B cell (primary cell): ENCODE results near the gene EHBP1. TPM values are rescaled to one million over a fixed set of nuclear protein-coding genes. Genes with fewer than 3 reads are reported as not detected.

ENCODE experiments used
- ATAC-seq: fragments of 200-7000 bp; cut with Tn5 transposase; one replicate; pipeline ENCODE4 v1.10.0; 2021; ENCODE audit warnings: low read depth, mild to moderate bottlenecking, moderate number of reproducible peaks, moderate library complexity
- CTCF ChIA-PET: fragments of 350-600 bp; sonication (Branson Sonifier 250); formaldehyde crosslinking; loops from one replicate; lab custom pipeline; 2021; ENCODE audit warnings: antibody characterized with exemption, inconsistent platforms; lab: Charles Lee
- POLR2A ChIA-PET: fragments of 350-600 bp; sonication (Branson Sonifier 250); formaldehyde crosslinking; loops from one replicate; lab custom pipeline; 2021; ENCODE audit warnings: antibody characterized with exemption; lab: Charles Lee
- DNase-seq: peaks from one replicate; pipeline ENCODE4 v3.0.0; 2013
- H2AFZ ChIP-seq: 2 replicates; pipeline ENCODE4 v1.6.1; 2012; ENCODE audit warnings: mild to moderate bottlenecking, low read depth, low read length; ENCODE audit not compliant: insufficient read depth, poor library complexity, severe bottlenecking
- H3K27ac ChIP-seq, 2 donors: 1 replicate in 1 of 2; 2 replicates in 1 of 2; pipeline ENCODE4 v1.5.1; 2012 to 2013; ENCODE audit warnings: low read length in 2 of 2, mild to moderate bottlenecking in 2 of 2, moderate library complexity in 1 of 2
- H3K27me3 ChIP-seq, 4 experiments: fragments of 200-600 bp in 1 of 4; sonication (generic) in 1 of 4; replicated peaks in 1 of 4; 1 replicate in 2 of 4; 2 replicates in 2 of 4; pipeline versions ENCODE4 v1.6.1 to v1.7.0; 2013 to 2016; ENCODE audit warnings: low read length in 3 of 4, mild to moderate bottlenecking in 2 of 4, mixed read lengths in 1 of 4, moderate library complexity in 1 of 4; ENCODE audit not compliant: insufficient read depth in 4 of 4, control insufficient read depth in 3 of 4; ENCODE audit errors: control extremely low read depth in 1 of 4
- H3K36me3 ChIP-seq, 2 experiments: replicated peaks in 1 of 2; 1 replicate in 1 of 2; 2 replicates in 1 of 2; pipeline versions ENCODE4 v1.6.1 to v1.7.1; 2013; ENCODE audit warnings: low read length in 1 of 2; ENCODE audit not compliant: insufficient read depth in 2 of 2, control insufficient read depth in 1 of 2; ENCODE audit errors: control extremely low read depth in 1 of 2, extremely low read depth in 1 of 2
- H3K4me1 ChIP-seq, 2 donors: fragments of 200-600 bp in 1 of 2; sonication (generic) in 1 of 2; 1 replicate in 1 of 2; 2 replicates in 1 of 2; pipeline versions ENCODE4 v1.5.1 to v1.6.1; 2013 to 2017; ENCODE audit warnings: low read length in 2 of 2; ENCODE audit not compliant: control insufficient read depth in 2 of 2, insufficient read depth in 2 of 2
- H3K4me2 ChIP-seq: replicated peaks from 2 replicates; pipeline ENCODE3; 2012; ENCODE audit warnings: mild to moderate bottlenecking, low read depth, low read length; ENCODE audit not compliant: poor library complexity, severe bottlenecking
- H3K4me3 ChIP-seq, 5 experiments: fragments of 200-600 bp in 1 of 5; sonication (generic) in 1 of 5; 1 replicate in 3 of 5; 2 replicates in 2 of 5; pipeline versions ENCODE4 v1.5.1 to v1.7.0; 2011 to 2016; ENCODE audit warnings: low read length in 4 of 5, mild to moderate bottlenecking in 4 of 5, low read depth in 2 of 5, control low read depth in 1 of 5, moderate library complexity in 1 of 5; ENCODE audit not compliant: insufficient read depth in 1 of 5; ENCODE audit errors: control extremely low read depth in 1 of 5, extremely low read depth in 1 of 5
- H3K79me2 ChIP-seq: fragments of 200-600 bp; sonication (generic); one replicate; pipeline ENCODE4 v1.6.0; 2016; ENCODE audit warnings: low read length; ENCODE audit not compliant: control insufficient read depth, insufficient read depth
- H3K9ac ChIP-seq: fragments of 200-600 bp; sonication (generic); 2 replicates; pipeline ENCODE4 v1.6.1; 2017; ENCODE audit warnings: mild to moderate bottlenecking, low read length, moderate library complexity
- H3K9me3 ChIP-seq, 3 donors: one replicate each; pipeline versions ENCODE4 v1.6.1 to v1.7.1; 2013; ENCODE audit warnings: low read length in 2 of 3; ENCODE audit not compliant: control insufficient read depth in 2 of 3, insufficient read depth in 1 of 3; ENCODE audit errors: control extremely low read depth in 1 of 3
- H4K20me1 ChIP-seq: 2 replicates; pipeline ENCODE4 v1.6.0; 2012; ENCODE audit warnings: mild to moderate bottlenecking, low read length; ENCODE audit not compliant: insufficient read depth, control insufficient read depth, poor library complexity, severe bottlenecking
- H3K27ac Mint-ChIP-seq: one replicate; pipeline ENCODE4 v1.8.0; 2021; ENCODE audit warnings: mixed read lengths
- H3K27me3 Mint-ChIP-seq: one replicate; pipeline ENCODE4 v1.8.0; 2021; ENCODE audit warnings: mixed read lengths
- H3K4me1 Mint-ChIP-seq: one replicate; pipeline ENCODE4 v1.8.0; 2021; ENCODE audit warnings: mixed read lengths
- H3K4me3 Mint-ChIP-seq: one replicate; pipeline ENCODE4 v1.8.0; 2021; ENCODE audit warnings: mixed read lengths
- H3K9me3 Mint-ChIP-seq: one replicate; pipeline ENCODE4 v1.8.0; 2022; ENCODE audit warnings: mixed read lengths; ENCODE audit not compliant: insufficient read depth
- CTCF ChIP-seq: fragments of 200-600 bp; IDR thresholded peaks from one replicate; pipeline ENCODE4 v1.8.0; 2022; ENCODE audit warnings: antibody characterized with exemption, mild to moderate bottlenecking
- EZH2 ChIP-seq: IDR thresholded peaks from 2 replicates; pipeline ENCODE4 v1.6.1; 2012; ENCODE audit warnings: borderline replicate concordance, low read depth, mild to moderate bottlenecking, moderate library complexity, low read length; ENCODE audit not compliant: insufficient read depth, poor library complexity, severe bottlenecking
- WGBS: methylation state at CpG from one replicate; pipeline ENCODE4 v1.1.5; 2013; ENCODE audit warnings: missing lambda C conversion rate; ENCODE audit not compliant: insufficient coverage; 5-methylcytosine and 5-hydroxymethylcytosine counted together
- intact Hi-C: fragments of 100-400 bp; cut with micrococcal nuclease; formaldehyde crosslinking; loops from one replicate; pipeline ENCODE4 v1.10.0; 2022
- polyA plus RNA-seq: library from polyadenylated mRNA; depleted of rRNA; stranded (reverse); fragments of >200 nt; gene quantifications from 2 replicates; pipeline ENCODE4 v1.2.3, GENCODE V29; 2012
- total RNA-seq, 2 donors: library from RNA; stranded (reverse); fragments of 120-200 nt in 1 of 2; gene quantifications; 1 replicate in 1 of 2; 2 replicates in 1 of 2; pipeline versions ENCODE4 v1.2.3 to v1.2.4, GENCODE V29; 2013 to 2022

EHBP1 gene
- total and polyA plus RNA-seq, 2 donors (not counting 1 experiment from before 2014, with no cell fraction given): 8.8 to 34.7 TPM

DNA sequence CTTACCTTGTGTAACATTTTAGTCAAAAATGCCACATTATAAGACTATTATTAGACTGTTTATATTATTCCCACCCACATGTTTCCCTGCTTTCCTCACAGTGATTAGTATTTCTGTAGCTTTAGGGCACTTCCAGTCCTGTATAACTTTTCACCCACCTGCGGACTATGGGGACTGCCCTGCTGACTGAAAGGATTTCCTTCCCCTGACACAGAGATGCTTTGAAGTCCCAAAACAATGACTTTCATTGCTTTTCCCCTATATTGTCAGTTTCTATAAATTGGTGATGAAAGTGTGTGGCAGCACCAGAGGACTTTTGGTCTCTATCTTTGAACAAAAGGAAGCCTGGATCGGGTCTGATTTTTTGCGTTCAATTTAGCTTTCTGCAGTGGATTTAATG is 286.1 kb downstream of the EHBP1 start:
- Mint-ChIP-seq H3K27me3 (no peaks in the 10 kb centered on the region), H3K9me3 (no peaks in the 10 kb centered on the region), H3K27ac (no peak overlapping the region), H3K4me1 (no peaks in the 10 kb centered on the region), H3K4me3 (no peak overlapping the region)
- no peaks in the 10 kb centered on the region for H3K79me2 ChIP-seq
- ATAC-seq: no peak
- intact Hi-C loops: no loop called here
- TF ChIP-seq EZH2 (no peak), CTCF (no peak)
- no peak overlapping the region for H2AFZ ChIP-seq
- no peaks in the 10 kb centered on the region for H3K9me3 ChIP-seq
- no peaks in the 10 kb centered on the region for H3K27me3 ChIP-seq
- no peak overlapping the region for H3K27ac ChIP-seq
- no peak overlapping the region for H3K4me3 ChIP-seq
- H4K20me1 ChIP-seq: no peaks in the 10 kb centered on the region
- ChIA-PET POLR2A (no interaction called here), CTCF (no interaction called here)
- no peaks in the 10 kb centered on the region for H3K4me1 ChIP-seq
- H3K4me2 ChIP-seq: no peak overlapping the region
- no peak for DNase-seq
- WGBS: 100% methylated on average over 2 of the region's 3 CpGs
- H3K9ac ChIP-seq: no peak overlapping the region
- peaks cover 2 to 6% of the 10 kb centered on the region in 2 experiments for H3K36me3 ChIP-seq

DNA sequence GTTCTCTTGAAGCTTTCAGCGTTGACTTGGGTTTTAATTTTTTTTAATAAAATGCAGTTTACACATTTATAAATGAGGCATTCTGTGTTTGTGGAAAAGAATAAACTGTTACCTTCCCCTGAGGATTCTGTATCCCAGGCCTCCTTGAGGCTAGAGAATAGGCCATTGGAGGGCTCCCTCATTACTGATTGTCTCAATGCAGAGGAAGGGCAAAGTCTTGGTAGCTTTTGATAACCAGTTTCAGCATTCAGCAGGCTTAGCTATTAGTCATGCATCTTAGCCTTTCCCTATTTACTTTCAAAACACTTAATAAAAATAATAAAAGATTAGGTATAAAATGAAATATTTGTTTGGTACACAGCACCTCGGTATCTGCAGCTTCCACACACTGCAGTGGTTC is 287.0 kb downstream of the EHBP1 start:
- POLR2A ChIA-PET: no interaction called here
- Histone ChIP-seq H3K36me3 (peaks cover 2 to 6% of the 10 kb centered on the region in 2 experiments), H3K9me3 (no peaks in the 10 kb centered on the region), H2AFZ (no peak overlapping the region), H3K4me3 (no peak overlapping the region), H3K79me2 (no peaks in the 10 kb centered on the region), H3K4me2 (no peak overlapping the region), H3K9ac (no peak overlapping the region), H3K27me3 (no peaks in the 10 kb centered on the region), H4K20me1 (no peaks in the 10 kb centered on the region), H3K4me1 (no peaks in the 10 kb centered on the region), H3K27ac (no peak overlapping the region)
- no peaks in the 10 kb centered on the region for H3K27me3 Mint-ChIP-seq
- H3K4me1 Mint-ChIP-seq: no peaks in the 10 kb centered on the region
- no peak for DNase-seq
- TF ChIP-seq CTCF (no peak), EZH2 (no peak)
- no peak for ATAC-seq
- CTCF ChIA-PET: no interaction called here
- 100% methylated on average over 1 of the region's 2 CpGs for WGBS
- intact Hi-C loops: no loop called here
- no peaks in the 10 kb centered on the region for H3K9me3 Mint-ChIP-seq
- H3K27ac Mint-ChIP-seq: no peak overlapping the region
- no peak overlapping the region for H3K4me3 Mint-ChIP-seq
